BLaER1 treated with 17β-estradiol and CSF1 and Interleukin-3, amounts not matched to agents 10 nM and 100 nM (cell line): ENCODE measurements around the gene REN.

Experiments
- H3K27ac ChIP-seq, 11 experiments: shearing (Covaris generic); formaldehyde crosslinking; 2 replicates each; pipeline ENCODE4 v1.8.1; 2022
- H3K27me3 ChIP-seq, 11 experiments: shearing (Covaris generic); formaldehyde crosslinking; 2 replicates each; pipeline ENCODE4 v1.8.1; 2022
- H3K36me3 ChIP-seq, 11 experiments: shearing (Covaris generic); formaldehyde crosslinking; 2 replicates each; pipeline ENCODE4 v1.8.1; 2022
- H3K4me1 ChIP-seq, 10 experiments: shearing (Covaris generic); formaldehyde crosslinking; 2 replicates each; pipeline ENCODE4 v1.8.1; 2022
- H3K4me2 ChIP-seq, 11 experiments: shearing (Covaris generic); formaldehyde crosslinking; 2 replicates each; pipeline ENCODE4 v1.8.1; 2022
- H3K4me3 ChIP-seq, 10 experiments: shearing (Covaris generic); formaldehyde crosslinking; 2 replicates each; pipeline ENCODE4 v1.8.1; 2022
- H3K9ac ChIP-seq, 11 experiments: shearing (Covaris generic); formaldehyde crosslinking; 2 replicates each; pipeline ENCODE4 v1.8.1; 2022
- H3K9me3 ChIP-seq, 11 experiments: shearing (Covaris generic); formaldehyde crosslinking; replicated peaks in 1 of 11; 2 replicates each; pipeline ENCODE4 v1.8.1; 2022
- H4K20me1 ChIP-seq, 11 experiments: shearing (Covaris generic); formaldehyde crosslinking; 2 replicates each; pipeline ENCODE4 v1.8.1; 2022
- Cebpa-rat ChIP-seq, 11 experiments: shearing (Covaris generic); IDR thresholded peaks; 2 replicates each; pipeline ENCODE4 v1.8.1; 2022

Gene REN

DNA sequence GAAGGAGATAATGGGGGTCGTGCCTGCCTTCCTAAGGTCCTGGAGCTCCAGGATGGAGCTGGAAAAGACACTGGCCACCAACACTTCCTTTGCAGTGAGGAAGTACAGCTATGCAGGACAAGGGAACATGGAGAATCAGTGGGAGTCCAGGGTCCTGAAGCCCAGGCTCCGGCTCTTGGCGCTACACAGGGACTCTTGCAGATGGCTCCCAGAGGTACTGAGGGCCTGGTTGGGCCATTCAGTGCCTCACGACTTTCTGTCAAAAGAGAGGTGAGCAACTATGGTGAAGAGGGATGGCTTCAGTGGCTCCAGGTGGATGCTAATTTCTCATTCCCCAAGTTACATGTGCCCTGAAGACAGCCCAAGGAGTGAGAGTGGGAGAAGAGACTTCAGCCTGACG is 12.5 kb downstream of the REN start:
- Histone ChIP-seq H3K9ac (no peak overlapping the region), H3K4me2 (no peak overlapping the region), H3K27me3 (peaks cover 0 to 21% (median 6%) of the 10 kb centered on the region in 11 experiments; a peak in 13 of 22 replicates), H3K36me3 (no peaks in the 10 kb centered on the region), H3K27ac (no peak overlapping the region), H3K4me1 (peaks cover 13 to 37% (median 29%) of the 10 kb centered on the region in 10 experiments; a peak in 19 of 20 replicates), H4K20me1 (peaks cover 0 to 2% (median 0%) of the 10 kb centered on the region in 11 experiments; a peak in 2 of 22 replicates), H3K9me3 (no peaks in the 10 kb centered on the region), H3K4me3 (no peak overlapping the region)
- no peak for TF ChIP-seq Cebpa-rat (IDR thresholded peaks at IDR 0.05)

DNA sequence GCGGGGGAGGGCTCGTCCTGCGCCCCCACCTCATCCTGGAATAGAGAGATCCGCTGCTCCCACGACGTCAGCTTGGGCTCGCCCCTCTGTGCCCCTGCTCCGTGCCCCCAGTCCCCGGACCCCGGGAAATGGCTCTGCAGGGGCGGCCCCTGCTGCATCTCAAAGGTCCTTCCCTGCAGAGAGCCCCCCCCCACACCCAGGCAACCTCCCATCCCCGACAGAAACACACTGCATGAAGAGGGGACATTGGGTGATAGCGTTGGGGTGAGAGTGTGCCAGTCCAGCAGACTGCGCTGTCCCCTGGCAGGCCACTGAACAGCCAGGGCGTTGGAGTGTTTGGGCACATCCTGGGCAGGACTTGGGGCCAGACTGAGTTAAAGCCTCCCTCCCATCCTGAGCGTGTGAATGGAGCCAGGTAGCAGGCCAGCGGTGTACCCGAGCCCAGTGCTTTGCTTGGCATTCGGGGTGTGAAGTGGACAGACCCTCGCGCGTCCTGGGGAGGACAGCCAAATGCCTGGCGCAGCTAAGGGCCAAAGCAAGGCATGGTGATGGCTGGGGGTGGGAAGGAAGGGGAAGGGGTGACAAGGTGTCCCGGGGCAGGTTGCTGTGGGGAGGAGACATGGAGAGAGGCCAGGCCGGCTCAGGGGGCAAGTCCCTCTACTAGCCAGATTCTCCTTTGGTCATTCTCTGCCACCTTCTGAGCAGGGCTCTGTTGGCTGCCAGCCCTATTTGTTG is 13.7 kb downstream of the REN start:
- H3K4me2 ChIP-seq, result peak overlapping the region; percentile 89 to 99 (median 95)
- TF ChIP-seq Cebpa-rat (IDR thresholded peaks at IDR 0.05), result no peak

DNA sequence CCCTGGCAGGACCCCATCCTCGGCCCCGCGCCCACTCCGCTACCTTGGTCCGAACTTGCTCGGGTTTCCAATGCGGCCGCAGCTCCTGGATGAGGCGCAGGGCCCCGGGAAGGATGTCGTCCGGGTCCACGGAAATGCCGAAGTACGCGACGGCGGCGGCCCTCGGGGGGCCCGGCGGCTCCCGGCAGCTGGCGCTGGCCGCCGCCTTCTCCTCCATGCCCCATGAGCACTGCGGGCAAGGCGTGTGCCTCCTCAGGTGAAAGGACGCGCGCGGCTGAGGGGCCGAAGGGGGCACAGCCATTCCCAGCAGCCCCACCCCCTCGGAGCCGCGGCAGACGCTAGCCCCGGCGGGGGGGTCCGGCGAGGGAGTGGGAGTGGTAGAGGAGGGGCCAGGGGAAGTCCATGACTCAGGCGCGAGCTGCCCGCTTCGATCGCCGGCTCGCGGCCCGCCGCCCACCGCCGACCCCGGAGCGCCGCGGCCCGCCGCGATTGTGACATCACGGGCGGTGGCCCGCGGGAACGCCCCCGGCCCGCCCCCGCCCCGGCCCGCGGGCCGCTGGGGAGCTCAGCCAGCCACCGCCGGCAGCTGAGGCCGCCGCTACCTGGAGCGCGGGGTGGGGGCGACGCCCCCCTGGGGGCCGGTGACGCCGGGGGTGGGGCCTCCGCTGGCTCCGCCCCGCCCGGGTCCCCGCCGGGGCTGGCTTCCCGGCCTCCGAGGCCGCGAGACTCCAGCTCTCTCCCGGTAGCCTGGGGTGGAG is 14.4 kb downstream of the REN start, which contains the start of gene ETNK2:
Gene ETNK2, minus strand, starts transcription at position 493 of the 758 bp plus-strand sequence. Its CDS starts 192 bp downstream, at position 301.
- H3K4me1 ChIP-seq, result peaks cover 10 to 18% (median 15%) of the 10 kb centered on the region in 10 experiments; a peak in 19 of 20 replicates
- H3K36me3 ChIP-seq, result no peaks in the 10 kb centered on the region
- no peaks in the 10 kb centered on the region for H3K9me3 ChIP-seq
- peaks cover 0 to 10% (median 0%) of the 10 kb centered on the region in 11 experiments; a peak in 2 of 22 replicates for H4K20me1 ChIP-seq
- peak within 1 kb of the TSS; percentile 63 to 85 (median 76) for H3K4me3 ChIP-seq
- H3K27me3 ChIP-seq, result peaks cover 0 to 21% (median 6%) of the 10 kb centered on the region in 11 experiments; a peak in 13 of 22 replicates
- peak within 1 kb of the TSS; percentile 16 to 80 (median 65); a peak in 21 of 22 replicates for H3K27ac ChIP-seq
- H3K9ac ChIP-seq, result peak within 1 kb of the TSS; percentile 71 to 85 (median 79)
- TF ChIP-seq Cebpa-rat (IDR thresholded peaks at IDR 0.05), result peak in 1 of 11 experiments; percentile 36; a peak in 1 of 22 replicates
- H3K4me2 ChIP-seq, result peak within 1 kb of the TSS; percentile 89 to 99 (median 95)

More for the DNA sequence above, 13.7 kb downstream of the REN start:
- Histone ChIP-seq H3K4me1 (peaks cover 13 to 25% (median 21%) of the 10 kb centered on the region in 10 experiments; a peak in 19 of 20 replicates), H3K9me3 (no peaks in the 10 kb centered on the region), H3K27ac (peak overlapping the region in 10 of 11 experiments; percentile 60 to 80 (median 66); a peak in 20 of 22 replicates), H3K9ac (peak overlapping the region; percentile 71 to 85 (median 79)), H3K27me3 (peaks cover 0 to 21% (median 6%) of the 10 kb centered on the region in 11 experiments; a peak in 13 of 22 replicates), H3K36me3 (no peaks in the 10 kb centered on the region), H4K20me1 (peaks cover 0 to 10% (median 0%) of the 10 kb centered on the region in 11 experiments; a peak in 2 of 22 replicates), H3K4me3 (peak overlapping the region; percentile 63 to 85 (median 76))

GRCh38 chr1:204150702-204151551 is 15.2 kb downstream of the REN start:
- H3K27ac ChIP-seq, result peak overlapping the region in 10 of 11 experiments; percentile 60 to 80 (median 66); a peak in 15 of 22 replicates
- peaks cover 0 to 21% (median 6%) of the 10 kb centered on the region in 11 experiments; a peak in 13 of 22 replicates for H3K27me3 ChIP-seq
- H3K4me3 ChIP-seq, result peak overlapping the region; percentile 63 to 85 (median 76)
- peak overlapping the region; percentile 89 to 99 (median 95) for H3K4me2 ChIP-seq
- peak overlapping the region; percentile 71 to 85 (median 79) for H3K9ac ChIP-seq
- H4K20me1 ChIP-seq, result peaks cover 0 to 10% (median 0%) of the 10 kb centered on the region in 11 experiments; a peak in 2 of 22 replicates
- peaks cover 7 to 18% (median 15%) of the 10 kb centered on the region in 10 experiments; a peak in 18 of 20 replicates for H3K4me1 ChIP-seq
- TF ChIP-seq Cebpa-rat (IDR thresholded peaks at IDR 0.05), result no peak
- peaks cover 0 to 3% (median 0%) of the 10 kb centered on the region in 11 experiments; a peak in 1 of 22 replicates for H3K36me3 ChIP-seq
- no peaks in the 10 kb centered on the region for H3K9me3 ChIP-seq

DNA sequence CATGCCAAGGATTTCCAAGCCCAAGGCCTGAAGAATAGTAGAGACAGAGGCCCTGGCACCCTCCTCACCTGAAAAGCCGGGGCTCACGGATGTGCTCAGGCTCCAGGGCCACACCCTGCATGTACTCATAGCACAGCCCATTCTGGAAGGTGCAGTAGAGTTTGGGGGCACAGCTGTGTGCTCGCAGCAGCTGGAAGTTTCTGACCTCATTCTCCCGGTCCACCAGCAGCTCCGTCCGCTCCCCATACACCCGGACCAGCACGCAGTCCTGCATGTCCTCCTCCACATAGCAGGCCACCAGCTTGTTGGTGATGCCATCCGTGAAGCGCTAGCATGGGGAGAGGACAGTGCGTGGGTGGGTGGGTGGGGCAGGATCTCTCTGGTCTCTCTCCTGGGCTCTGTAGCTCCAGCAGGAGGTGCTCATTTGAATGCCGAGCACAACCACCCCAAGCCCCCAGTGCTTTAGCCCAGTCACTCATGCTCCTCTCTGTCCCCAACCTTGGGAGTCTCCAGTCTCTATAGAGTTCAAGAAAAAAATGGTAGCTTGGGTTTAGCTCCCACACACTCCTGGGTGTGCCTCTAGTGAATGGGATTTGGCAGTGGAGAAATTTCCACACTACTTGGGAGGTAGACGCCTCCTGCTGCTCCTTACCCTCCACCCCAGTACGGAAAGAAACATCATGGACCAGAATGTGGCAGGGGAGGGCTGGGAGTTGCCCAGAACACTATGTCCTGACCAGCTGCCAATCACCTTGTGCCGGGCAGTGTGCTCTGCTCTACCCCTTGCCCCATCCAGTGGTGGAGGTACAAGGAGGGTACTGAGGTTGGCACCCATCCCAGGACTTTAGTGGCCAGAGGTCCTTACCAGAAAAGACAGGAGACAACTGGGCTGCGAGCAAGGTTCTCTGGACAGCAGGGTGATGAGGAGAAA is 16.2 kb downstream of the REN start:
- no peak for TF ChIP-seq Cebpa-rat (IDR thresholded peaks at IDR 0.05)
- Histone ChIP-seq H3K36me3 (peaks cover 0 to 7% (median 0%) of the 10 kb centered on the region in 11 experiments; a peak in 1 of 22 replicates), H4K20me1 (peaks cover 0 to 10% (median 0%) of the 10 kb centered on the region in 11 experiments; a peak in 2 of 22 replicates), H3K27me3 (peaks cover 0 to 21% (median 6%) of the 10 kb centered on the region in 11 experiments; a peak in 13 of 22 replicates), H3K4me1 (peaks cover 7 to 18% (median 15%) of the 10 kb centered on the region in 10 experiments; a peak in 18 of 20 replicates), H3K4me2 (peak overlapping the region in 2 of 11 experiments; percentile 7 to 97; a peak in 2 of 22 replicates), H3K9ac (no peak overlapping the region), H3K4me3 (no peak overlapping the region), H3K27ac (no peak overlapping the region), H3K9me3 (no peaks in the 10 kb centered on the region)

DNA sequence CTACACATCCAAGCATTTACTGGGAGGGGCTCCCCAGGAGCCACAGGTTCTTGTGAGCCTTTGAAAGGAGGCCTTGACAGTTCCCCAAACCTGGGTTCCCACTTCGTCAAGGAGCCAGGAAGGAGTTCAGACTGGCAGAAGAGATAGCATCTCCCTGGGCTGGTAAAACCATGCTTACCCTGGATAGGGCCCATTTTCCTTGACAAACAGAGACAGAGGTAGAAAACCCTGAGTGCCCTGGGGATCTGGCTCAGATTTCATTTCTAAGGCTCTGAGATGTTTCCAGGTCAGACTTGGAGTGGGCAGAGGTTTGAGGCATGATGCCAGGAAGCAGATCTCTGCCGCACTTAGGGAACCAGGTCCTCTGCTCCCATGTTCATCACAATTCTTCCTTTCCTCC is 17.0 kb downstream of the REN start:
- Histone ChIP-seq H3K4me1 (peaks cover 7 to 18% (median 15%) of the 10 kb centered on the region in 10 experiments; a peak in 18 of 20 replicates), H3K4me2 (no peak overlapping the region), H3K27ac (no peak overlapping the region), H3K27me3 (peaks cover 0 to 21% (median 6%) of the 10 kb centered on the region in 11 experiments; a peak in 13 of 22 replicates), H3K36me3 (peaks cover 0 to 7% (median 0%) of the 10 kb centered on the region in 11 experiments; a peak in 1 of 22 replicates), H3K9ac (no peak overlapping the region), H4K20me1 (peaks cover 0 to 10% (median 0%) of the 10 kb centered on the region in 11 experiments; a peak in 2 of 22 replicates), H3K4me3 (no peak overlapping the region), H3K9me3 (no peaks in the 10 kb centered on the region)
- TF ChIP-seq Cebpa-rat (IDR thresholded peaks at IDR 0.05), result no peak
